ENCODE data around the gene FDXR.
"Not testable (repeated sequence)": the region's sequence is repeated elsewhere in the genome, so short reads cannot be mapped to it uniquely, and the experiment has no call there.

DNA sequence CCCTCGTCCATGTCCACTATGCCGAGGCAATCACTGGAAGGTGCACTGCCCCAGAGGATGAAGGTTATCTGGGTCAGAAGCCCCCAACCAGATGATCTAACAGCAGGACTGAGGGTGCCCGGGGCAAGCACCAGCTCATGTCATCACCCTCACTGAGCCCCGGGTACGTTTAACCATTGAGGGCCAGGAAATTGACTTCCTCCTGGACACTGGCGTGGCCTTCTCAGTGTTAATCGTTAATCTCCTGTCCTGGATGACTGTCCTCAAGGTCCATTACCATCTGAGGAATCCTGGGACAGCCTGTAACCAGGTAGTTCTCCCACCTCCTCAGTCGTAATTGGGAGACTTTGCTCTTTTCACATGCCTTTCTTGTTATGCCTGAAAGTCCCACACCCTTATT lies 38.6 kb upstream of the FDXR start:
- TF ChIP-seq YY1 (IDR thresholded peaks at IDR 0.05; ENCODE audit: insufficient read depth, insufficient read length); SUZ12 (IDR thresholded peaks at IDR 0.05; ENCODE audit: extremely low read depth, insufficient read depth, insufficient read length); ZNF274 (IDR thresholded peaks at IDR 0.05; ENCODE audit: low read depth, low read length): not testable (repeated sequence)
